Right lobe of liver (tissue), 4 donors: ENCODE measurements around the gene KIAA0513.

Source experiments
- CTCF ChIP-seq, 4 donors: fragments of 200-600 bp in 3 of 4; fragments of 450-650 bp in 1 of 4; IDR thresholded peaks; one replicate each; pipeline versions ENCODE4 v1.5.1 to v1.8.0; 2016 to 2022; ENCODE audit warnings: antibody characterized with exemption in 4 of 4, mild to moderate bottlenecking in 2 of 4
- POLR2A ChIP-seq: fragments of 450-650 bp; IDR thresholded peaks from one replicate; pipeline ENCODE4 v1.6.1; 2017; ENCODE audit warnings: antibody characterized with exemption, mild to moderate bottlenecking
- donor health status: DM: no; HTN: no; CAD: no.
- donor health status: DM: no; HTN: no; CAD: no.
- donor health status: DM: no; HTN: yes; CAD: no.

- TF ChIP-seq CTCF (IDR thresholded peaks at IDR 0.05), result peak in 2 of 4 donors; percentile 5 to 8
- TF ChIP-seq POLR2A, result no peak
Observed at GRCh38 chr16:85057212-85057889, 29.8 kb downstream of the KIAA0513 start.
